Measurements from ENCODE around the gene PRTG.

DNA sequence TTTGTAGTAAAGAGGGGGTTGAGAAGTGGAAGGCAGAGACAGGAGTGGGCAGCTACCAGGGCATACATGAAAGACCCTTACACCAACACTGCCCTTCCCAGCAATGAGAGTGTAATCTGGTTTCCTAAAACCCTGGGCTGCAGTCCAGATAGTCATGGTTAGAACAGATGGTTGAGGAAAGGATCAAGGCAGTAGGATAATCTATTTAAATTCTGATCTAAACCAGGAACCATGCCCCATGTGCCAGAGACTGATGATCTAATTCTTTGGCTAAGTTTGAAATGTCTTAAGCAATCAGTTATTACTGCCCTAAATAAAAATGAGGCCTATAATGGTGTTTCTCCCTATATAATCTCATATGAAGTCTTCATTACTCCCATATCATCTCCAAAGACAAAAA lies 59.6 kb downstream of the PRTG start:
- TF ChIP-seq, protein P1, sequence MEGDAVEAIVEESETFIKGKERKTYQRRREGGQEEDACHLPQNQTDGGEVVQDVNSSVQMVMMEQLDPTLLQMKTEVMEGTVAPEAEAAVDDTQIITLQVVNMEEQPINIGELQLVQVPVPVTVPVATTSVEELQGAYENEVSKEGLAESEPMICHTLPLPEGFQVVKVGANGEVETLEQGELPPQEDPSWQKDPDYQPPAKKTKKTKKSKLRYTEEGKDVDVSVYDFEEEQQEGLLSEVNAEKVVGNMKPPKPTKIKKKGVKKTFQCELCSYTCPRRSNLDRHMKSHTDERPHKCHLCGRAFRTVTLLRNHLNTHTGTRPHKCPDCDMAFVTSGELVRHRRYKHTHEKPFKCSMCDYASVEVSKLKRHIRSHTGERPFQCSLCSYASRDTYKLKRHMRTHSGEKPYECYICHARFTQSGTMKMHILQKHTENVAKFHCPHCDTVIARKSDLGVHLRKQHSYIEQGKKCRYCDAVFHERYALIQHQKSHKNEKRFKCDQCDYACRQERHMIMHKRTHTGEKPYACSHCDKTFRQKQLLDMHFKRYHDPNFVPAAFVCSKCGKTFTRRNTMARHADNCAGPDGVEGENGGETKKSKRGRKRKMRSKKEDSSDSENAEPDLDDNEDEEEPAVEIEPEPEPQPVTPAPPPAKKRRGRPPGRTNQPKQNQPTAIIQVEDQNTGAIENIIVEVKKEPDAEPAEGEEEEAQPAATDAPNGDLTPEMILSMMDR (IDR thresholded peaks at IDR 0.05), result no peak
- TF ChIP-seq POLR2A (IDR thresholded peaks at IDR 0.05), result no peak

Measured in uterus (tissue), 2 donors.